ENCODE results near the gene PTTG1IP. TPM values are rescaled to one million over a fixed set of nuclear protein-coding genes. Genes with fewer than 3 reads are reported as not detected.

The PTTG1IP gene
- total and polyA plus RNA-seq, 2 of the 13 experiments (the other 11 are each of a cell fraction or from before 2014, with no cell fraction given), result 161 to 700 TPM

DNA sequence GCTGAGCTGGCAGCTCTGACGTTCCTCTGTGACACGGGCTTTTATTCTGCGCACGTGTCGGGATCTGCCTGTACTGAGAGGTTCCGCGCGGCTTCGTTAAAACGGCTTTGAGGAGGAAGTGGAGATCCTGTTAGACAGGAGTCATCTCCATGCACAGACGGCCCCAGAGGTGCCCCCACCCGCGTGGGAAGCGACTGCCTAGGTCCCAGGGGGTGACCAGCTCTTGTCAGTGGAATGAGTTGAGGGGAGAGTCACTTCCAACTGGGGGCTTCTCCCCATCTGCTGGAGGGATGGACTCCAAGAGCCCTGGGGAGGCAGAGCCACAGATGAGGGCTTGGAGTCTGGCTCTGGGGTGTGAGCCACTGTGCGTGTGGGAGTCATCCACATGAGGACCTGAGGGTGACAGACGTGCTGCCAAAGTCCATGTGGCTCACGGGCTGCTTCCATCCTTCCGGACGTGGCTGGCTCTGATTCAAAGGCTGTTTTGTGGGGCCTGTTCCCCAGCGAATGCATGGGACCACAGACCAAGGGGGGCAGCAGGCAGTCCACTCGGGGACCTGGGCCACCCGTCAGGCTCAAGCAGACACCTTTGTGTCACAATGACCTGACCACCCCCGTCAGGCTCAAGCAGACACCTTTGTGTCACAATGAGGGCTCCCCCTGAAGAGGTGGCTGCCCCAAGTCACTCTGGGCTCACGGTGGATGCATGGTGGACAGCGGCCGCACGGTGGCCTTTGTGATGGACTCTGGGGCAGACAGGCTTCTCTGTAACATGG lies 26.8 kb downstream of the PTTG1IP start (continued):
- TF ChIP-seq MXD4 (CRISPR knock-in tag; IDR thresholded peaks at IDR 0.05), result peak; percentile 89
- no peak for TF ChIP-seq ZNF225 (CRISPR knock-in tag; IDR thresholded peaks at IDR 0.05)
- TF ChIP-seq ERF (CRISPR knock-in tag; IDR thresholded peaks at IDR 0.05), result peak; percentile 32; the same call in 1 of the 2 replicates
- TF ChIP-seq STAG1 (CRISPR knock-in tag; IDR thresholded peaks at IDR 0.05), result peak; percentile 16; the same call in 1 of the 2 replicates
- peak; percentile 38; the same call in 1 of the 2 replicates for TF ChIP-seq MXD1 (CRISPR knock-in tag; IDR thresholded peaks at IDR 0.05)
- TF ChIP-seq, protein P1, sequence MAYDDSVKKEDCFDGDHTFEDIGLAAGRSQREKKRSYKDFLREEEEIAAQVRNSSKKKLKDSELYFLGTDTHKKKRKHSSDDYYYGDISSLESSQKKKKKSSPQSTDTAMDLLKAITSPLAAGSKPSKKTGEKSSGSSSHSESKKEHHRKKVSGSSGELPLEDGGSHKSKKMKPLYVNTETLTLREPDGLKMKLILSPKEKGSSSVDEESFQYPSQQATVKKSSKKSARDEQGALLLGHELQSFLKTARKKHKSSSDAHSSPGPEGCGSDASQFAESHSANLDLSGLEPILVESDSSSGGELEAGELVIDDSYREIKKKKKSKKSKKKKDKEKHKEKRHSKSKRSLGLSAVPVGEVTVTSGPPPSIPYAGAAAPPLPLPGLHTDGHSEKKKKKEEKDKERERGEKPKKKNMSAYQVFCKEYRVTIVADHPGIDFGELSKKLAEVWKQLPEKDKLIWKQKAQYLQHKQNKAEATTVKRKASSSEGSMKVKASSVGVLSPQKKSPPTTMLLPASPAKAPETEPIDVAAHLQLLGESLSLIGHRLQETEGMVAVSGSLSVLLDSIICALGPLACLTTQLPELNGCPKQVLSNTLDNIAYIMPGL (CRISPR knock-in tag; IDR thresholded peaks at IDR 0.05; ENCODE audit: borderline replicate concordance in 1 of 2, low read depth in 1 of 2), result no peak
- TF ChIP-seq, protein P2, sequence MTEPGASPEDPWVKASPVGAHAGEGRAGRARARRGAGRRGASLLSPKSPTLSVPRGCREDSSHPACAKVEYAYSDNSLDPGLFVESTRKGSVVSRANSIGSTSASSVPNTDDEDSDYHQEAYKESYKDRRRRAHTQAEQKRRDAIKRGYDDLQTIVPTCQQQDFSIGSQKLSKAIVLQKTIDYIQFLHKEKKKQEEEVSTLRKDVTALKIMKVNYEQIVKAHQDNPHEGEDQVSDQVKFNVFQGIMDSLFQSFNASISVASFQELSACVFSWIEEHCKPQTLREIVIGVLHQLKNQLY (CRISPR knock-in tag; IDR thresholded peaks at IDR 0.05), result 0 out of 2 replicates have a peak, but pooled peaks have one; percentile 27
- TF ChIP-seq, protein P3, sequence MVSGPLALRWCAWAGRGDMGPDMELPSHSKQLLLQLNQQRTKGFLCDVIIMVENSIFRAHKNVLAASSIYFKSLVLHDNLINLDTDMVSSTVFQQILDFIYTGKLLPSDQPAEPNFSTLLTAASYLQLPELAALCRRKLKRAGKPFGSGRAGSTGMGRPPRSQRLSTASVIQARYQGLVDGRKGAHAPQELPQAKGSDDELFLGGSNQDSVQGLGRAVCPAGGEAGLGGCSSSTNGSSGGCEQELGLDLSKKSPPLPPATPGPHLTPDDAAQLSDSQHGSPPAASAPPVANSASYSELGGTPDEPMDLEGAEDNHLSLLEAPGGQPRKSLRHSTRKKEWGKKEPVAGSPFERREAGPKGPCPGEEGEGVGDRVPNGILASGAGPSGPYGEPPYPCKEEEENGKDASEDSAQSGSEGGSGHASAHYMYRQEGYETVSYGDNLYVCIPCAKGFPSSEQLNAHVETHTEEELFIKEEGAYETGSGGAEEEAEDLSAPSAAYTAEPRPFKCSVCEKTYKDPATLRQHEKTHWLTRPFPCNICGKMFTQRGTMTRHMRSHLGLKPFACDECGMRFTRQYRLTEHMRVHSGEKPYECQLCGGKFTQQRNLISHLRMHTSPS (CRISPR knock-in tag; IDR thresholded peaks at IDR 0.05; ENCODE audit: low read depth), result 0 out of 2 replicates have a peak, but pooled peaks have one; percentile 17
- TF ChIP-seq ZNF564 (CRISPR knock-in tag; IDR thresholded peaks at IDR 0.05), result peak; percentile 23; the same call in 1 of the 2 replicates
- TF ChIP-seq ZNF543 (CRISPR knock-in tag; IDR thresholded peaks at IDR 0.05), result no peak
- no peak for TF ChIP-seq PLRG1 (conservative IDR thresholded peaks at IDR 0.05)
- TF ChIP-seq POLR2G (IDR thresholded peaks at IDR 0.05; ENCODE audit: low read depth, low read length), result peak; percentile 51
- no peak for TF ChIP-seq ZNF513 (CRISPR knock-in tag; conservative IDR thresholded peaks at IDR 0.05)
- TF ChIP-seq MTA1 (CRISPR knock-in tag; IDR thresholded peaks at IDR 0.05; ENCODE audit: borderline replicate concordance), result 0 out of 2 replicates have a peak, but pooled peaks have one; percentile 19
- 0 out of 2 replicates have a peak, but pooled peaks have one; percentile 13 for TF ChIP-seq IKZF5 (CRISPR knock-in tag; IDR thresholded peaks at IDR 0.05)
- peak in 1 of 2 experiments; percentile 15; a peak in 1 of 4 replicates for TF ChIP-seq POLR2A (IDR thresholded peaks at IDR 0.05; ENCODE audit: insufficient read depth in 1 of 2, low read depth in 2 of 2, low read length in 2 of 2)
- no peak for TF ChIP-seq ZNF790 (CRISPR knock-in tag; IDR thresholded peaks at IDR 0.05; ENCODE audit: borderline replicate concordance)
- peak; percentile 89 for TF ChIP-seq TGIF2 (CRISPR knock-in tag; IDR thresholded peaks at IDR 0.05)
- peak; percentile 33 for TF ChIP-seq GABPB1 (CRISPR knock-in tag; IDR thresholded peaks at IDR 0.05)
- peak; percentile 64; the same call in 1 of the 2 replicates for TF ChIP-seq ZNF788 (CRISPR knock-in tag; IDR thresholded peaks at IDR 0.05; ENCODE audit: borderline replicate concordance)
- TF ChIP-seq POLR2AphosphoS2 (IDR thresholded peaks at IDR 0.05; ENCODE audit: low read depth, low read length), result no peak
- peak; percentile 22; the same call in 1 of the 2 replicates for TF ChIP-seq ZNF772 (CRISPR knock-in tag; IDR thresholded peaks at IDR 0.05)

All from HepG2 (cell line).